ENCODE results near the gene INPP5D. TPM values are rescaled to one million over a fixed set of nuclear protein-coding genes. Genes with fewer than 3 reads are reported as not detected.

Gene INPP5D
- total and polyA plus RNA-seq, 7 experiments from 2014 or later, result 41.0 to 232 (median 122) TPM

GRCh38 chr2:233244818-233245217, 184.7 kb downstream of the INPP5D start:
- H3K27ac Mint-ChIP-seq, result peak overlapping the region; percentile 19 to 93 (median 81)
- no peaks in the 10 kb centered on the region for H3K9me3 ChIP-seq (ENCODE audit: control insufficient read depth in 2 of 3, low read length in 3 of 3)
- peaks cover 0 to 3% (median 0%) of the 10 kb centered on the region in 11 donors for H3K9me3 Mint-ChIP-seq
- ATAC-seq (no peak), DNase-seq (no peak)
- CTCF ChIA-PET, result interaction anchor here (0.6 kb wide), 1 partner anchor 190 kb away, joined by 3 read pairs; no protein-coding TSS in a partner anchor
- peaks cover 30 to 31% of the 10 kb centered on the region in 2 donors for H3K4me1 ChIP-seq (ENCODE audit: control insufficient read depth in 2 of 2, insufficient read depth in 2 of 2, low read length in 2 of 2)
- H3K27me3 Mint-ChIP-seq, result no peaks in the 10 kb centered on the region
- no peaks in the 10 kb centered on the region for H3K36me3 Mint-ChIP-seq
- no peak overlapping the region for H3K4me3 ChIP-seq (ENCODE audit: low read length)
- H3K36me3 ChIP-seq (ENCODE audit: control insufficient read depth in 2 of 3, insufficient read depth in 3 of 3, low read length in 3 of 3), result no peaks in the 10 kb centered on the region
- H3K27me3 ChIP-seq (ENCODE audit: control insufficient read depth in 2 of 2, insufficient read depth in 2 of 2, low read length in 2 of 2), result no peaks in the 10 kb centered on the region
- no peak overlapping the region for H3K4me3 Mint-ChIP-seq
- intact Hi-C loops (cut with micrococcal nuclease), result no loop called here
- POLR2A ChIA-PET, result no interaction called here
- H3K4me1 Mint-ChIP-seq, result peaks cover 37 to 70% (median 54%) of the 10 kb centered on the region in 7 donors
- H3K27ac ChIP-seq (ENCODE audit: low read depth, low read length), result no peak overlapping the region

GRCh38 chr2:233245406-233245805, 185.3 kb downstream of the INPP5D start:
- Histone ChIP-seq H3K27ac (ENCODE audit: low read depth, low read length) (no peak overlapping the region), H3K4me3 (ENCODE audit: low read length) (no peak overlapping the region), H3K4me1 (ENCODE audit: control insufficient read depth in 2 of 2, insufficient read depth in 2 of 2, low read length in 2 of 2) (peaks cover 24 to 27% of the 10 kb centered on the region in 2 donors), H3K27me3 (ENCODE audit: control insufficient read depth in 2 of 2, insufficient read depth in 2 of 2, low read length in 2 of 2) (no peaks in the 10 kb centered on the region), H3K36me3 (ENCODE audit: control insufficient read depth in 2 of 3, insufficient read depth in 3 of 3, low read length in 3 of 3) (no peaks in the 10 kb centered on the region), H3K9me3 (ENCODE audit: control insufficient read depth in 2 of 3, low read length in 3 of 3) (no peaks in the 10 kb centered on the region)
- Mint-ChIP-seq H3K4me1 (peaks cover 39 to 72% (median 55%) of the 10 kb centered on the region in 7 donors), H3K36me3 (peaks cover 0 to 5% (median 0%) of the 10 kb centered on the region in 5 donors), H3K4me3 (no peak overlapping the region), H3K27me3 (no peaks in the 10 kb centered on the region), H3K27ac (peak overlapping the region in 7 of 9 donors; percentile 19 to 90 (median 41)), H3K9me3 (peaks cover 0 to 3% (median 0%) of the 10 kb centered on the region in 11 donors)
- POLR2A ChIA-PET, result no interaction called here
- CTCF ChIA-PET, result interaction anchor here (0.6 kb wide), 1 partner anchor 191 kb away, joined by 3 read pairs; no protein-coding TSS in a partner anchor
- ATAC-seq, result no peak
- intact Hi-C loops (cut with micrococcal nuclease), result no loop called here
- no peak for DNase-seq

GRCh38 chr2:233247116-233247515, 187.0 kb downstream of the INPP5D start:
- no peak overlapping the region for H3K4me3 ChIP-seq (ENCODE audit: low read length)
- CTCF ChIA-PET, result interaction anchor here (0.6 kb wide), 2 partner anchors 108 to 614 kb away, joined by 3 read pairs; no protein-coding TSS in a partner anchor
- peak overlapping the region in 4 of 10 donors; percentile 9 to 63 (median 36) for H3K4me3 Mint-ChIP-seq
- intact Hi-C loops (cut with micrococcal nuclease), result no loop called here
- H3K27me3 Mint-ChIP-seq, result no peaks in the 10 kb centered on the region
- H3K9me3 ChIP-seq (ENCODE audit: control insufficient read depth in 2 of 3, low read length in 3 of 3), result no peaks in the 10 kb centered on the region
- H3K27me3 ChIP-seq (ENCODE audit: control insufficient read depth in 2 of 2, insufficient read depth in 2 of 2, low read length in 2 of 2), result no peaks in the 10 kb centered on the region
- H3K27ac Mint-ChIP-seq, result peak overlapping the region; percentile 79 to 97 (median 90)
- DNase-seq, result no peak
- H3K27ac ChIP-seq (ENCODE audit: low read depth, low read length), result peak overlapping the region; percentile 64
- no peak for ATAC-seq
- peaks cover 0 to 8% (median 0%) of the 10 kb centered on the region in 5 donors for H3K36me3 Mint-ChIP-seq
- peaks cover 28 to 66% (median 47%) of the 10 kb centered on the region in 7 donors for H3K4me1 Mint-ChIP-seq
- no peaks in the 10 kb centered on the region for H3K9me3 Mint-ChIP-seq
- POLR2A ChIA-PET, result interaction anchor here (0.7 kb wide), 1 partner anchor 11 kb away, joined by 3 read pairs; no protein-coding TSS in a partner anchor
- H3K36me3 ChIP-seq (ENCODE audit: control insufficient read depth in 2 of 3, insufficient read depth in 3 of 3, low read length in 3 of 3), result no peaks in the 10 kb centered on the region
- H3K4me1 ChIP-seq (ENCODE audit: control insufficient read depth in 2 of 2, insufficient read depth in 2 of 2, low read length in 2 of 2), result peaks cover 19 to 26% of the 10 kb centered on the region in 2 donors

- peak; percentile 17 for ATAC-seq
- ChIA-PET CTCF (no interaction called here), POLR2A (no interaction called here)
- intact Hi-C loops (cut with micrococcal nuclease), result no loop called here
- H3K27ac Mint-ChIP-seq, result peak overlapping the region; percentile 79 to 97 (median 90)
- Histone ChIP-seq H3K27me3 (ENCODE audit: control insufficient read depth in 2 of 2, insufficient read depth in 2 of 2, low read length in 2 of 2) (no peaks in the 10 kb centered on the region), H3K4me3 (ENCODE audit: low read length) (no peak overlapping the region), H3K36me3 (ENCODE audit: control insufficient read depth in 2 of 3, insufficient read depth in 3 of 3, low read length in 3 of 3) (no peaks in the 10 kb centered on the region), H3K9me3 (ENCODE audit: control insufficient read depth in 2 of 3, low read length in 3 of 3) (no peaks in the 10 kb centered on the region), H3K4me1 (ENCODE audit: control insufficient read depth in 2 of 2, insufficient read depth in 2 of 2, low read length in 2 of 2) (peaks cover 22 to 30% of the 10 kb centered on the region in 2 donors), H3K27ac (ENCODE audit: low read depth, low read length) (peak overlapping the region; percentile 64)
- DNase-seq, result peak in 2 of 9 donors; percentile 50 to 78
- no peaks in the 10 kb centered on the region for H3K27me3 Mint-ChIP-seq
- no peaks in the 10 kb centered on the region for H3K9me3 Mint-ChIP-seq
- peaks cover 0 to 9% (median 0%) of the 10 kb centered on the region in 5 donors for H3K36me3 Mint-ChIP-seq
- H3K4me3 Mint-ChIP-seq, result peak overlapping the region in 5 of 10 donors; percentile 15 to 63 (median 41)
- H3K4me1 Mint-ChIP-seq, result peaks cover 29 to 64% (median 45%) of the 10 kb centered on the region in 7 donors
These were observed 187.6 kb downstream of the INPP5D start for GRCh38 chr2:233247744-233248143.

GRCh38 chr2:233248999-233249398, 188.9 kb downstream of the INPP5D start:
- POLR2A ChIA-PET, result interaction anchor here (1.7 to 6.8 kb wide), 2 partner anchors 19 to 22 kb away, joined by 6 to 46 read pairs; no protein-coding TSS in a partner anchor

GRCh38 chr2:233250568-233250967, 190.4 kb downstream of the INPP5D start:
- intact Hi-C loops (cut with micrococcal nuclease), result loop anchor here (2.0 to 5.0 kb wide), 8 partner anchors 43 to 1788 kb away; partner anchors contain the start of genes EIF4E2 (in 1 of the 2), NCL (in 1 of the 2), PDE6D (in 1 of the 2) and TIGD1 (in 1 of the 2)
- CTCF ChIA-PET, result interaction anchor here (0.7 to 2.7 kb wide), 10 partner anchors 18 to 398 kb away, joined by 3 to 13 read pairs (median 4); no protein-coding TSS in a partner anchor
- ATAC-seq (no peak), DNase-seq (no peak)
- Histone ChIP-seq H3K27me3 (ENCODE audit: control insufficient read depth in 2 of 2, insufficient read depth in 2 of 2, low read length in 2 of 2) (no peaks in the 10 kb centered on the region), H3K36me3 (ENCODE audit: control insufficient read depth in 2 of 3, insufficient read depth in 3 of 3, low read length in 3 of 3) (peaks cover 0 to 11% (median 0%) of the 10 kb centered on the region in 3 experiments), H3K4me1 (ENCODE audit: control insufficient read depth in 2 of 2, insufficient read depth in 2 of 2, low read length in 2 of 2) (peaks cover 36 to 48% of the 10 kb centered on the region in 2 donors), H3K27ac (ENCODE audit: low read depth, low read length) (peak overlapping the region; percentile 81), H3K9me3 (ENCODE audit: control insufficient read depth in 2 of 3, low read length in 3 of 3) (no peaks in the 10 kb centered on the region), H3K4me3 (ENCODE audit: low read length) (peak overlapping the region; percentile 57)
- Mint-ChIP-seq H3K36me3 (peaks cover 0 to 26% (median 7%) of the 10 kb centered on the region in 5 donors), H3K4me1 (peaks cover 45 to 76% (median 66%) of the 10 kb centered on the region in 7 donors), H3K9me3 (no peaks in the 10 kb centered on the region), H3K27ac (peak overlapping the region; percentile 87 to 98 (median 93)), H3K27me3 (no peaks in the 10 kb centered on the region), H3K4me3 (peak overlapping the region in 9 of 10 donors; percentile 86 to 96 (median 92))
- POLR2A ChIA-PET, result interaction anchor here (1.1 to 6.8 kb wide), 8 partner anchors 11 to 190 kb away, joined by 3 to 46 read pairs (median 8); partner anchors contain the start of gene INPP5D

More at GRCh38 chr2:233248999-233249398, 188.9 kb downstream of the INPP5D start:
- intact Hi-C loops (cut with micrococcal nuclease), result no loop called here
- DNase-seq, result peak in 4 of 9 donors; percentile 24 to 39 (median 31)
- no peaks in the 10 kb centered on the region for H3K9me3 Mint-ChIP-seq
- peaks cover 32 to 40% of the 10 kb centered on the region in 2 donors for H3K4me1 ChIP-seq (ENCODE audit: control insufficient read depth in 2 of 2, insufficient read depth in 2 of 2, low read length in 2 of 2)
- CTCF ChIA-PET, result interaction anchor here (0.8 to 2.6 kb wide), 2 partner anchors 153 to 397 kb away, joined by 3 to 9 read pairs; no protein-coding TSS in a partner anchor
- H3K36me3 Mint-ChIP-seq, result peaks cover 0 to 17% (median 0%) of the 10 kb centered on the region in 5 donors
- H3K27ac Mint-ChIP-seq, result peak overlapping the region; percentile 78 to 94 (median 89)
- no peak for ATAC-seq
- H3K4me3 Mint-ChIP-seq, result peak overlapping the region; percentile 4 to 69 (median 52)
- H3K27ac ChIP-seq (ENCODE audit: low read depth, low read length), result peak overlapping the region; percentile 81
- no peak overlapping the region for H3K4me3 ChIP-seq (ENCODE audit: low read length)
- peaks cover 0 to 5% (median 0%) of the 10 kb centered on the region in 3 experiments for H3K36me3 ChIP-seq (ENCODE audit: control insufficient read depth in 2 of 3, insufficient read depth in 3 of 3, low read length in 3 of 3)
- no peaks in the 10 kb centered on the region for H3K9me3 ChIP-seq (ENCODE audit: control insufficient read depth in 2 of 3, low read length in 3 of 3)
- no peaks in the 10 kb centered on the region for H3K27me3 Mint-ChIP-seq
- H3K27me3 ChIP-seq (ENCODE audit: control insufficient read depth in 2 of 2, insufficient read depth in 2 of 2, low read length in 2 of 2), result no peaks in the 10 kb centered on the region
- peaks cover 37 to 65% (median 58%) of the 10 kb centered on the region in 7 donors for H3K4me1 Mint-ChIP-seq

Measured in naive thymus-derived CD4-positive, alpha-beta T cell (primary cell).